Keratinocyte (primary cell): Measurements from ENCODE around the gene GRAMD4.

Source experiments
- CTCF ChIP-seq, 3 experiments: IDR thresholded peaks in 1 of 3; conservative IDR thresholded peaks in 1 of 3; optimal IDR thresholded peaks in 1 of 3; 2 replicates in 2 of 3; 3 replicates in 1 of 3; pipeline versions ENCODE3 to v1.5.1; 2011; ENCODE audit warnings: low read length in 3 of 3, mild to moderate bottlenecking in 3 of 3, moderate library complexity in 2 of 3, control low read depth in 1 of 3, inconsistent platforms in 1 of 3; ENCODE audit not compliant: insufficient read depth in 2 of 3; ENCODE audit errors: extremely low read depth in 1 of 3
- EZH2 ChIP-seq: IDR thresholded peaks from one replicate; pipeline ENCODE4 v1.6.1; 2012; ENCODE audit warnings: inconsistent platforms, mild to moderate bottlenecking, low read length, moderate library complexity

DNA sequence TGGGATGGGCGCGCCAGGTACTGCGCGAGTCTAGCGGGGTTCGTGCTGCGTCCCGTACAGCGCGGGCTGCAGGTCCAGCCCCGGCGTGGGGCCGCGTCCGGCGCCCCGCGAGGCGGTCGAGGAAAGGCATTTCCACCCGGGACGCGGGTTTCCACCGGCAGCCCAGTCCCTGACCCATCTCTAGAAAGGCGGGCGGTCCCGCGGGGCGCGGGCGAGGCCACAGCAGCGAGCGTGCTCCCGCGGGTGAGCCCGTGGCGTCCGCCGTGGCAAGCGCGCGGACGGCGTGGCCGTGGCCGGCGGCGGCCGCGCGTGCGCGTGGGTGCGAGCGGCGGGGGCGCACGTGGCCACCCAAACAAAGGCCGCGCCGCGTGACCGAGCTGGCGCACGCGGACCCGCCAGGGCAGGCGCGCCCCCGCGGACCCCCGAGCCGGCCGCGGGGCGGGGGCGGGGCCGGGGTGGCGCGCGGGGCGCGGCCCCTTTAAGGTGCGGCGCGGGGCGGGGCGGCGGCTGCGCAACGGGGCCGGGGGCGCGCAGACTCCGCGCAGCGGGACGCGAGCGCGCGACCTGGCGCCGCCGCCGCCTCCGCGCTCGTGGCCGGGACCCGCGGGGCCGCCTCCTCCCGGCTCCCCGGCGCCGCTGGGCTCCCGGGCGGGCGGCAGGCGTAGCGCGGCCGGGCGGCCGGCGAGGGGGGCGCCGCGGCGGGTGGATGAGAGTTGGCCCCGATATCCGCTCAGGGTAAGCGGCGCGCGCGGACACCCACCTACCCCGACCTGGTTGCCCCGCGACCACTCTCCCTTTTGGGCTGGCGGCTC lies 43.4 kb upstream of the GRAMD4 start:
- no peak for TF ChIP-seq CTCF (optimal IDR thresholded peaks at IDR 0.05 in 1 of 3, IDR thresholded peaks at IDR 0.05 in 1 of 3, conservative IDR thresholded peaks at IDR 0.05 in 1 of 3; ENCODE audit: extremely low read depth in 1 of 3, insufficient read depth in 2 of 3, low read length in 3 of 3)
- no peak for TF ChIP-seq EZH2
